Measurements from ENCODE around the gene KCNA2. TPM values are rescaled to one million over a fixed set of nuclear protein-coding genes. Genes with fewer than 3 reads are reported as not detected.

Gene KCNA2
- total RNA-seq, 1 experiment from 2014 or later: not detected

DNA sequence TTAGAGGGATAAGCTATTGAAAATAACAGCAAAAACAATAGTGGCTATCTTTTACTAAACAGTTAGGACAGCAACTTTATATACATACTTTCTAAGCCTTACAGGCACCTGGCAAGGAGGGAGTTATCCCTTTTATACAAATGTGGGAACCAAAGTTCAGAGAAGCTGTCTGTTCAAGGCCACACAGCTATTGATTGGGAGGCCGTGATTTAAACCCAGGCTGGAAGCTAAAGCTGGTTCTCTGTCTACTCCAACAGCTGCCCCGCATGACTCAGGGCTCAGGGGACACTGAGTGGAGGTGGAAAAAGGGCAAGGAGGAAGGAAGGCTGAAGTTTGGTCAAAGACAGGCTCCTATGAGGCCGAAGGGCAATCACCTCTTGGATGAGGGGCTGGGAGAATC lies 26.7 kb downstream of the KCNA2 start:
- no TSS peak for BruUV-seq (replicated peaks)
- no peaks in the 10 kb centered on the region for H3K9me3 Mint-ChIP-seq (ENCODE audit: unreplicated experiment)

GRCh38 chr1:110576441-110576840 lies 29.7 kb downstream of the KCNA2 start:
- H3K27me3 Mint-ChIP-seq (ENCODE audit: insufficient read depth, unreplicated experiment): peaks cover 53% of the 10 kb centered on the region
- TF ChIP-seq, protein P1, sequence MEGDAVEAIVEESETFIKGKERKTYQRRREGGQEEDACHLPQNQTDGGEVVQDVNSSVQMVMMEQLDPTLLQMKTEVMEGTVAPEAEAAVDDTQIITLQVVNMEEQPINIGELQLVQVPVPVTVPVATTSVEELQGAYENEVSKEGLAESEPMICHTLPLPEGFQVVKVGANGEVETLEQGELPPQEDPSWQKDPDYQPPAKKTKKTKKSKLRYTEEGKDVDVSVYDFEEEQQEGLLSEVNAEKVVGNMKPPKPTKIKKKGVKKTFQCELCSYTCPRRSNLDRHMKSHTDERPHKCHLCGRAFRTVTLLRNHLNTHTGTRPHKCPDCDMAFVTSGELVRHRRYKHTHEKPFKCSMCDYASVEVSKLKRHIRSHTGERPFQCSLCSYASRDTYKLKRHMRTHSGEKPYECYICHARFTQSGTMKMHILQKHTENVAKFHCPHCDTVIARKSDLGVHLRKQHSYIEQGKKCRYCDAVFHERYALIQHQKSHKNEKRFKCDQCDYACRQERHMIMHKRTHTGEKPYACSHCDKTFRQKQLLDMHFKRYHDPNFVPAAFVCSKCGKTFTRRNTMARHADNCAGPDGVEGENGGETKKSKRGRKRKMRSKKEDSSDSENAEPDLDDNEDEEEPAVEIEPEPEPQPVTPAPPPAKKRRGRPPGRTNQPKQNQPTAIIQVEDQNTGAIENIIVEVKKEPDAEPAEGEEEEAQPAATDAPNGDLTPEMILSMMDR (IDR thresholded peaks at IDR 0.05; ENCODE audit: unreplicated experiment): no peak
- POLR2A ChIA-PET: interaction anchor here (0.7 kb wide), 1 partner anchor 28 kb away, joined by 5 read pairs; no protein-coding TSS in a partner anchor
- H3K27ac Mint-ChIP-seq (ENCODE audit: low read depth, unreplicated experiment): no peak overlapping the region
- intact Hi-C loops (cut with micrococcal nuclease): no loop called here
- CTCF ChIA-PET: interaction anchor here (0.6 to 0.8 kb wide), 2 partner anchors 35 to 51 kb away, joined by 5 read pairs; no protein-coding TSS in a partner anchor
- no TSS peak for BruUV-seq (replicated peaks)
- no peaks in the 10 kb centered on the region for H3K4me1 Mint-ChIP-seq (ENCODE audit: insufficient read depth, unreplicated experiment)
- DNase-seq (ENCODE audit: unreplicated experiment): no peak
- no peaks in the 10 kb centered on the region for H3K36me3 Mint-ChIP-seq (ENCODE audit: insufficient read depth, unreplicated experiment)
- H3K4me3 Mint-ChIP-seq (ENCODE audit: unreplicated experiment): no peak overlapping the region
- H3K9me3 Mint-ChIP-seq (ENCODE audit: unreplicated experiment): no peaks in the 10 kb centered on the region

More for the DNA sequence above, 26.7 kb downstream of the KCNA2 start:
- Mint-ChIP-seq H3K4me3 (ENCODE audit: unreplicated experiment) (no peak overlapping the region), H3K27ac (ENCODE audit: low read depth, unreplicated experiment) (no peak overlapping the region), H3K4me1 (ENCODE audit: insufficient read depth, unreplicated experiment) (no peaks in the 10 kb centered on the region), H3K36me3 (ENCODE audit: insufficient read depth, unreplicated experiment) (no peaks in the 10 kb centered on the region), H3K27me3 (ENCODE audit: insufficient read depth, unreplicated experiment) (peaks cover 43% of the 10 kb centered on the region)
- CTCF ChIA-PET: interaction anchor here (0.6 to 1.1 kb wide), 2 partner anchors 81 to 188 kb away, joined by 3 read pairs; no protein-coding TSS in a partner anchor
- POLR2A ChIA-PET: no interaction called here
- no peak for DNase-seq (ENCODE audit: unreplicated experiment)
- TF ChIP-seq, protein P1 (IDR thresholded peaks at IDR 0.05; ENCODE audit: unreplicated experiment): no peak
- intact Hi-C loops (cut with micrococcal nuclease): no loop called here

- Mint-ChIP-seq H3K9me3 (ENCODE audit: unreplicated experiment) (no peaks in the 10 kb centered on the region), H3K36me3 (ENCODE audit: insufficient read depth, unreplicated experiment) (no peaks in the 10 kb centered on the region), H3K4me3 (ENCODE audit: unreplicated experiment) (no peak overlapping the region), H3K27me3 (ENCODE audit: insufficient read depth, unreplicated experiment) (peaks cover 50% of the 10 kb centered on the region), H3K27ac (ENCODE audit: low read depth, unreplicated experiment) (no peak overlapping the region), H3K4me1 (ENCODE audit: insufficient read depth, unreplicated experiment) (no peaks in the 10 kb centered on the region)
- CTCF ChIA-PET: interaction anchor here (0.6 to 1.7 kb wide), 8 partner anchors 15 to 397 kb away, joined by 3 to 9 read pairs (median 4); no protein-coding TSS in a partner anchor
- TF ChIP-seq, protein P1 (IDR thresholded peaks at IDR 0.05; ENCODE audit: unreplicated experiment): no peak
- POLR2A ChIA-PET: no interaction called here
- intact Hi-C loops (cut with micrococcal nuclease): no loop called here
- no TSS peak for BruUV-seq (replicated peaks)
- DNase-seq (ENCODE audit: unreplicated experiment): no peak
These were observed 32.8 kb downstream of the KCNA2 start for GRCh38 chr1:110573314-110573713.

DNA sequence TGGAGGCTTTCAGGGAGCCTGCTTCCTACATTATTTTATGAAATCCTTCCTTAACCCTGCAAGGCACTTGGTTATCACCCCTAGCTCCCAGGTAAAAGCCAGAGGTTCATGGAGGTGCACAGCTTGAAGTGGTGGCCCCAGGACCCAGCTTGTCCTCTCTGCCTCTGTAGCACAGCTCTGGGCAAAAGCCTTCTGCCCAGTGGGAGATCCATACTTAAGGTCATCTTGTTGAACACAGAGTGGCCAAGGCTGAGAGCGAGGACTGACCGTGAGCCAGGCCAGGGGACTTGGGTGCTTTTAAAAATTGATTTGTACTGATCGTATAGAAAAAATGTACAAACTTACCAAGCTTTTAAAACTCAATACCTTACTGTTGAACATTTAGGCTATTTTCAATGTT lies 33.4 kb downstream of the KCNA2 start:
- no peaks in the 10 kb centered on the region for H3K9me3 Mint-ChIP-seq (ENCODE audit: unreplicated experiment)
- peaks cover 48% of the 10 kb centered on the region for H3K27me3 Mint-ChIP-seq (ENCODE audit: insufficient read depth, unreplicated experiment)
- H3K4me1 Mint-ChIP-seq (ENCODE audit: insufficient read depth, unreplicated experiment): no peaks in the 10 kb centered on the region
- H3K36me3 Mint-ChIP-seq (ENCODE audit: insufficient read depth, unreplicated experiment): no peaks in the 10 kb centered on the region
- no peak for DNase-seq (ENCODE audit: unreplicated experiment)
- H3K27ac Mint-ChIP-seq (ENCODE audit: low read depth, unreplicated experiment): no peak overlapping the region
- no TSS peak for BruUV-seq (replicated peaks)
- ChIA-PET CTCF (interaction anchor here (0.7 to 1.7 kb wide), 5 partner anchors 43 to 202 kb away, joined by 3 to 9 read pairs (median 4); no protein-coding TSS in a partner anchor), POLR2A (no interaction called here)
- TF ChIP-seq, protein P1 (IDR thresholded peaks at IDR 0.05; ENCODE audit: unreplicated experiment): no peak
- intact Hi-C loops (cut with micrococcal nuclease): no loop called here
- no peak overlapping the region for H3K4me3 Mint-ChIP-seq (ENCODE audit: unreplicated experiment)
